HL-60 (cell line): Measurements from ENCODE around the gene DNAJB4.
"Not testable (repeated sequence)": the region's sequence is repeated elsewhere in the genome, so short reads cannot be mapped to it uniquely, and the experiment has no call there.

ENCODE experiments used
- CTCF ChIP-seq: IDR thresholded peaks from one replicate; pipeline ENCODE4 v1.5.1; 2011; ENCODE audit warnings: low read length, control low read depth, inconsistent platforms; ENCODE audit not compliant: insufficient read depth
- POLR2AphosphoS5 ChIP-seq: IDR thresholded peaks from 2 replicates; pipeline ENCODE4 v1.6.1; 2012; ENCODE audit warnings: low read depth

DNA sequence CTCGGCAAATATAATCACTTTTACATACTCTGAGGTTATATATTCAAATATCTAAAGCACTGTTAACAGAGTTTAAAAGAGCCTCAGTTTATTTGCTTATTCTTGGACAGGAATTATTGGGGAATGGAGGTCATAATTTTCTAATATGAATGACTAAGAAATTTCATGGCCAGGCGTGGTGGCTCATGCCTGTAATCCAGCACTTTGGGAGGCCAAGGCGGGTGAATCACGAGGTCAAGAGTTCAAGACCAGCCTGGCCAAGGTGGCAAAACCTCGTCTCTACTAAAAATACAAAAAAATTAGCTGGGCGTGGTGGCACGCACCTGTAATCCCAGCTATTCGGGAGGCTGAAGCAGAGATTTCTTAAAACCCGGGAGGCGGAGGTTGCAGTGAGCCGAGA is 4.2 kb upstream of the DNAJB4 start:
- TF ChIP-seq CTCF, POLR2AphosphoS5: not testable (repeated sequence)
